Activated T-cell treated with anti-CD3 and anti-CD28 coated beads, Interleukin-2, amount 50 U/mL, for 24 hours (primary cell): ENCODE results near the gene ADO.

Source experiments
- DNase-seq: peaks from one replicate; pipeline ENCODE4 v3.0.0-alpha.2; 2020
- H3K27ac Mint-ChIP-seq: 2 replicates; pipeline ENCODE4 v1.8.0; 2020; ENCODE audit warnings: mild to moderate bottlenecking, mixed read lengths
- H3K27me3 Mint-ChIP-seq: 2 replicates; pipeline ENCODE4 v1.8.0; 2020; ENCODE audit warnings: mixed read lengths
- H3K36me3 Mint-ChIP-seq: 2 replicates; pipeline ENCODE4 v1.8.0; 2020; ENCODE audit warnings: low read depth, mixed read lengths
- H3K4me1 Mint-ChIP-seq: 2 replicates; pipeline ENCODE4 v1.8.0; 2020; ENCODE audit warnings: low read depth, mixed read lengths
- H3K4me3 Mint-ChIP-seq: 2 replicates; pipeline ENCODE4 v1.8.0; 2020; ENCODE audit warnings: mild to moderate bottlenecking, moderate library complexity, mixed read lengths
- H3K9me3 Mint-ChIP-seq: 2 replicates; pipeline ENCODE4 v1.8.0; 2020; ENCODE audit warnings: mixed read lengths

The ADO gene

DNA sequence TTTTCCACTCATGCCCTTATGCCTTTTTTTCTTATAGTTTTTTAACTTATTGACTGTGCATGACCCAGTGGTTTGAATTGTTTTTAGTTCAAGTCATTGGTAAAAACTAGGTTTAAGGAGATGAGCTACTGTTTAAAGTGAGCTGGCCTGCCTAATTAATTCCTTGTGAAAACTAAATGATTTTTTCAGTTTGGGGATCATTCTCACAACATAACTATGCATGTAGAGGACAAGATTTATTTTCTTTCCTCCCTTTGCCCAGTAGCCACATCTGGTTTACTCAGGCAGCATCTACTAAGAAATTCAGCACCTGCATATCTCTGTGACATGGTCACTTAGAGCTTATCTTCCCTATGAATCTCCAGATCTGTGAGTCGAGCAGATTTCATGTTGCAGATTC, 1.7 kb downstream of the ADO start:
- peaks cover 59% of the 10 kb centered on the region for H3K4me1 Mint-ChIP-seq
- no peaks in the 10 kb centered on the region for H3K9me3 Mint-ChIP-seq
- H3K4me3 Mint-ChIP-seq, result peak overlapping the region; percentile 90
- H3K27ac Mint-ChIP-seq, result peak overlapping the region; percentile 92
- H3K27me3 Mint-ChIP-seq, result no peaks in the 10 kb centered on the region
- DNase-seq, result no peak
- peaks cover 64% of the 10 kb centered on the region for H3K36me3 Mint-ChIP-seq

DNA sequence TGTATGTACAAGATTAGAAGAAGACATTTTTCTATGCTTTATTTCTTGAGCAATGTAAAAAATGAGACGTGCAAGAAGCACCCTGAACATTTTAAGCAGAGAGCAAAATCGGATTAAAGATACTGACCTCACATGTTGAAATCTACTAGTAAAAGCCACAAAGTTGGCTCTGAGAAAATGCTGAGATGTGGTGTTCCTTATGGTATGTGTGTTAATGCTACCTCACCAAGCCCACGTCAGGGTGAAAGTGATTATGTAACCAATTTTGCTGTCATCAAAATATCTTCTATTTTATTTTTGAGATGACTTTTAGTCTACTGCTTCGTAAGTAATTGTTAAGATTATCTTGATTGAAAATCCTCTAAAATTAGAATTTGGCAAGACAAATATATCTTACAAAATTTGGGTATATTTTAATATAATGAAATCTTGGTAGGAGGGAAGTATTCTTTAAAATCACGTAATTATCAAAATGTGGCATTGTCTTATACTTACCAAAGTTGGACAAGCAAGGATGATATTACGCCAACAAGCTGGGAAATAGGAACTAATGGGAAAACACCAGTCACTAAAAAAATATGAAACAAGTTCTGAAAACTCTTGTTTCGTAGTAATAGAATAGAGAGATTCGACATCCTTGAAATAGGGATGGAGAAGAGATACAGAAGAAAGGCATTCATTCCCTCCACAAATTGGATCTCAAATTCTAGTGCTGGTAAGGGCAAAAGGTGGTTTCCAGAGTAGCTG, 5.8 kb downstream of the ADO start:
- H3K4me1 Mint-ChIP-seq, result peaks cover 81% of the 10 kb centered on the region
- H3K27ac Mint-ChIP-seq, result peak overlapping the region; percentile 99
- peak overlapping the region; percentile 94 for H3K4me3 Mint-ChIP-seq
- DNase-seq, result no peak
- H3K27me3 Mint-ChIP-seq, result no peaks in the 10 kb centered on the region
- no peaks in the 10 kb centered on the region for H3K9me3 Mint-ChIP-seq
- peaks cover 95% of the 10 kb centered on the region for H3K36me3 Mint-ChIP-seq

DNA sequence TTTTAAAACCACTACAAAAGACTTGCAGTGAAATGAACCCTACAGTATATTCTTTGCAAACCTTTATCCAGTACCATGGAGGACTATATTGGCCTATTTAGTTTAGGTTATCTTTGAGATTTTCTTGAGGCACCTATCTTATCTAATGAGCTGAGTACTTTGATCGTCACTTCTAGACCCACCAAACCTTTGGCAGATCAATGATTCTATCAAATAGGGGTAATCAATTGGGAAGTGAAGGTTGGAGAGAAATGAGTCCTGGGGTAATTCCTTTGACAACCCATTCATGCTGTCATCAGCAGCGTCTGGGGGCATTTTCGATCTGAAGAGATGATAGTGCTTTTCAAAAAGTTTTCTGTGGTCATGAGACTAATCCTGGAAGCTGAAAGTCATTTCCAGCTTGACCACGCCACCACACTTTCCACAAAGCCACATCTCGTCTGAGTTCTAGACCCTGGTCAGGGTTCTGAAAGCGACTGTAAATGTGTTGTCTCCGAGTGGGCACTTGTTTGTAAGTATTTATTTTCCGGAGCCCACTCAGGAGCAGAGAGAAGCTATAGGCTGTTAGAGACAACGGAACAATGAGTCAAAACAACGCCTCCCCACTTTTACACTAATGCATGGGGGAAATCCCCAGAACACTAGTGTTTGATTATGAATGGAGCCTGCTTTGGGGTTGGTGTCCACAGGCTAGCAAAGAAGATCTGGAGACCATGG, 6.8 kb downstream of the ADO start:
- Mint-ChIP-seq H3K4me1 (peaks cover 82% of the 10 kb centered on the region), H3K27ac (peak overlapping the region; percentile 99), H3K27me3 (no peaks in the 10 kb centered on the region), H3K4me3 (peak overlapping the region; percentile 94), H3K9me3 (no peaks in the 10 kb centered on the region), H3K36me3 (peaks cover 96% of the 10 kb centered on the region)
- peak; percentile 81 for DNase-seq

DNA sequence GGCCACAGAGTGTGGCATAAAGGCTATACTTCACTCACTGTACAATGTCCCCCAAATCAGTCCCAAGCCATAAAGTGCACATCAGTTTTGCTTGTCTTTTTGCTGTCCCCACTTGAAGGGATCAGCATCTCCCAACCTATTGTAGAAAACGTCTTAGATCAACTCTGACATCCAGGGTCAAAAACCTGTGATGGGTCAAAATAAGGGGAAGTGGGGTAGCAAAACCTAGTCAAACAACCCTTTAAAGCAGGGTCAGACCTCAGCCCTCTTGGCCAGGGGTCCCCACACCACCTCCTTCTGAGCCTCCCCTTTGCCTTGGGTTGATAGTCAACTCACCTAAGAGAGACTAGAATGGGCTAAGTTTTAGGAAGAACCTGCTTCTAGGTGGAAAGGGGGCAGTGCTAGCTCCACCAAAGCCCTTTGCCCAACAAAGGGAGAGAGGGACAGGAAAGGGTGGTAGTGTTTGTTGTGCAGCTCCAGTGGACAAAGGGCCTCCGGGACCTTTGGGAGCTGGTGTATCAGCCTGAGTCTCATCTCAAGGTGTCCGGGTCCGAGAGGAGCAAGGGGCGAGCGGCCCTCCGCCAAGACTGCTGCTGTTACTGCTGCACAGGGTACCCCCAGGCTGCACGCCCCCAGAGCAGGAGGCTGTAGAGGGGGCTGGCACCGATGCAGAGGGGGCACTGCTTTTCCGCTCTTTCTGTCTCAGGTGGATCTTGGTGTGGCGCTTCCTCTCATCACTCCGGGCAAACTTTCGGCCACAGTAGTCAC, 8.3 kb downstream of the ADO start:
- no peaks in the 10 kb centered on the region for H3K9me3 Mint-ChIP-seq
- H3K27me3 Mint-ChIP-seq, result no peaks in the 10 kb centered on the region
- peaks cover 78% of the 10 kb centered on the region for H3K4me1 Mint-ChIP-seq
- H3K4me3 Mint-ChIP-seq, result peak overlapping the region; percentile 94
- H3K36me3 Mint-ChIP-seq, result peaks cover 90% of the 10 kb centered on the region
- peak; percentile 41 for DNase-seq
- peak overlapping the region; percentile 99 for H3K27ac Mint-ChIP-seq

DNA sequence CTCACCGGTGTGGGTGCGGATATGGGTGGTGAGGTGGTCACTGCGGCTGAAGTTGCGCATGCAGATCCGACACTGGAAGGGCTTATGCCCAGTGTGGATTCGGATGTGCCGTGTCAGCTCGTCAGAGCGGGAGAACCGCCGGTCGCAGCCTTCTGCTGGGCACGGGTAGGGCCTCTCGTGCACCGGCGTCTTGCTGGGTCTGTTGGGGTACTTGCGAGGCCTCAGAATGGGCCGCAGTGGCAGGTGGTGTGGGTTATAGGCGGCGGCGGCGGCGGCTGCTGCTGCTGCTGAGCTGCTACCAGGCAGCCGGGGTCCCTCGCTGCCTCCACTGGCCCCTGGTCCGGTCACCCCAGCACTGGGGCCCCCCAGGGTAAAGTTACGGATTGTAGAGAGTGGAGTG, 8.9 kb downstream of the ADO start:
- Mint-ChIP-seq H3K36me3 (peaks cover 84% of the 10 kb centered on the region), H3K9me3 (no peaks in the 10 kb centered on the region)

DNA sequence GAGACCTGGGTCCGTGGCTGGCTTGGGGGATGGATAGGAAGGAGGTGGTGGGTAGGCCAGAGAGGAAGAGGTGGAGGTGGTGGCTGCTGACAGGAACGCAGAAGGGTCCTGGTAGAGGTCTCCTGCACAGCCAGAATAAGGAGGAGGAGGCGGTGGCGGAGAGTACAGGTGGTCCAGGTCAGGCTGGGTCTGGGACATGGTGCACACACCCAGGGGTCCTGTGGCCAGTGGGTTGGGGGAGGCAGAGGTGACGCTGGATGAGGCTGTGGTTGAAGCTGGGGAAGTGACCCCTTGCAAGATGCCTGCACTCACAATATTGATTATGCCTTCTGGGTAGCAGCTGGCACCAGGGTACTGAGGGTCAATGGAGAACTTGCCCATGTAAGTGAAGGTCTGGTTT, 9.5 kb downstream of the ADO start:
- Mint-ChIP-seq H3K4me3 (peak overlapping the region; percentile 94), H3K27ac (peak overlapping the region; percentile 99), H3K4me1 (peaks cover 74% of the 10 kb centered on the region), H3K27me3 (peaks cover under 1% of the 10 kb centered on the region), H3K9me3 (no peaks in the 10 kb centered on the region), H3K36me3 (peaks cover 78% of the 10 kb centered on the region)
- peak; percentile 40 for DNase-seq

More for the DNA sequence above, 8.9 kb downstream of the ADO start:
- Mint-ChIP-seq H3K4me1 (peaks cover 77% of the 10 kb centered on the region), H3K27ac (peak overlapping the region; percentile 99), H3K4me3 (peak overlapping the region; percentile 94), H3K27me3 (no peaks in the 10 kb centered on the region)
- DNase-seq, result no peak

DNA sequence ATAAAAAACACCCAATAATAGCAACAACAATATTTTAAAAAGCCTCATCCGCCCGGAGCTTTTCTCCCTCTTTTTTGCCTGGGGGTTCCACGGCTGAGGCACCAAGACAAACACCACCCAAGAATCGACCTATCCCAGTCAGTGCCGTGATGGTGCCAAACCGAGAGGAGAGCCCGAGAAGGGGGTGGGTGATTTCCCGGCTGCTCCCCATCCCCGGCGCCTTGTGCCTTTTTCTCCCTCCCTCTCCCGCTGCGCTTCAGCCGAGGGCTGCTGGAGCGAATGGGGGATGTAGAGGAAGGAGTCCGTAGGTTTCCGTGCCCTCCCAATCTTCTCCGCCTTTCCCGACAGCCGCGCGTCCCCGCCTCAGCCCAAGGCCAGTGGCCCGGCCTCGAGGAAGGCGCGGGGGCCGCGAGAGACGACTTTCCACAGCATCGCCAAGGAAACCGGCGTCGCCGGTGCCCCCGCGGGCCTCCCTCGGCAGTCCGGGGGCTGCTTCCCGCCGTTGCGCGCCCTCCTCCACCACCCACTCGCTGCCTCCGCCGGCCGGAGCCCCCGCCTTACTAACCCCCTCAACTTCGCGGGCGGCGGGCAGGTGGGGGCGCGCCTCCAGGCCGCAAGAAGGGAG, 10.3 kb downstream of the ADO start:
- DNase-seq, result peak; percentile 66
- Mint-ChIP-seq H3K27me3 (peaks cover 10% of the 10 kb centered on the region), H3K9me3 (no peaks in the 10 kb centered on the region), H3K4me1 (peaks cover 75% of the 10 kb centered on the region), H3K4me3 (peak overlapping the region; percentile 94), H3K27ac (peak overlapping the region; percentile 99), H3K36me3 (peaks cover 71% of the 10 kb centered on the region)

DNA sequence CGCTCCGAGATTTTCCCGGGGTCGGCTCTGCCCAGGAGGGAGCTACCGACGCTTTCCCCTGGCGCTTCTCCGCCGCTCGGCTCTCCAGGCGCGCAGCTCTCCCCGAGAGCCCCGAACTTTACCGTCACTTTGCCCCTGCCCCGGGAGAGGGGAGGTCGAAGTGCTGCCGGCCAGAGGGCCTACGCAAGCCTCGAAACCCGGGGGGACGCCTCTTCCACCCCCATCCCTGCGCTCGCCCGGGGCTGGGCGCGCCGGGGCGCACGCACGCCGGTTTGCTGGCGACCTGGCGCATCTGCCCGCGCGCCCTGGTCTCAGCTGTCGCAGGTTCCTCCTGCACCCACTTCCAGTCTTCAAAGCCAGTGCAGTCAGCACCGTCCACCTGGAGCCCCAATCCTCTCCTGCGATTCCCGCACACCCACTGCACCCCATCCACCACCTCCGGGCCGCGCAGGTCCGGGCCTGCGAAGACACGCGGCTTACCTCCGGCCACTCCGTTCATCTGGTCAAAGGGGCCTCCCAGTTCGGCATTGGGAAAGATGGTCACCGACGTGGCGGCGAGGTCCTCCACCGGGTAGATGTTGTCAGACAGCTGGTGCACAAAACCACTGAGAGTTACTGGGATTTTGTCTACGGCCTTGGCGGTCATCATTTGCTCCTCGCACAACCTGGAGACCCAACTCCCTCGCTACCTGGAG, 11.0 kb downstream of the ADO start:
- Mint-ChIP-seq H3K36me3 (peaks cover 65% of the 10 kb centered on the region), H3K27ac (peak overlapping the region; percentile 99), H3K27me3 (peaks cover 16% of the 10 kb centered on the region), H3K4me3 (peak overlapping the region; percentile 94), H3K9me3 (no peaks in the 10 kb centered on the region), H3K4me1 (peaks cover 68% of the 10 kb centered on the region)
- peak; percentile 67 for DNase-seq

DNA sequence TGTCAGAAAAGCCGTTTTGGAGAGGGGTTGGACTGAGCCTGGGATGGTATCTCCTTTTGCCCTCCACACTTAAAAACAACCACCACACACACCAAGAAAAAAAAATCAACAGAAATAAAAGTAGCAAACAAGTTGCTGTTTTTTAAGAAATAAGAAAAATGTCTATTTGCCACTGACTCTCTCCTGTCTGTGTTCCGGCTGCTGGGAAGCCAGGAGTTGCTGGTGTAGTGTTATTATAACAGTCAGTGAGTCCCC, 11.5 kb downstream of the ADO start:
- DNase-seq, result no peak
- H3K27me3 Mint-ChIP-seq, result peaks cover 21% of the 10 kb centered on the region
- peak overlapping the region; percentile 94 for H3K4me3 Mint-ChIP-seq

DNA sequence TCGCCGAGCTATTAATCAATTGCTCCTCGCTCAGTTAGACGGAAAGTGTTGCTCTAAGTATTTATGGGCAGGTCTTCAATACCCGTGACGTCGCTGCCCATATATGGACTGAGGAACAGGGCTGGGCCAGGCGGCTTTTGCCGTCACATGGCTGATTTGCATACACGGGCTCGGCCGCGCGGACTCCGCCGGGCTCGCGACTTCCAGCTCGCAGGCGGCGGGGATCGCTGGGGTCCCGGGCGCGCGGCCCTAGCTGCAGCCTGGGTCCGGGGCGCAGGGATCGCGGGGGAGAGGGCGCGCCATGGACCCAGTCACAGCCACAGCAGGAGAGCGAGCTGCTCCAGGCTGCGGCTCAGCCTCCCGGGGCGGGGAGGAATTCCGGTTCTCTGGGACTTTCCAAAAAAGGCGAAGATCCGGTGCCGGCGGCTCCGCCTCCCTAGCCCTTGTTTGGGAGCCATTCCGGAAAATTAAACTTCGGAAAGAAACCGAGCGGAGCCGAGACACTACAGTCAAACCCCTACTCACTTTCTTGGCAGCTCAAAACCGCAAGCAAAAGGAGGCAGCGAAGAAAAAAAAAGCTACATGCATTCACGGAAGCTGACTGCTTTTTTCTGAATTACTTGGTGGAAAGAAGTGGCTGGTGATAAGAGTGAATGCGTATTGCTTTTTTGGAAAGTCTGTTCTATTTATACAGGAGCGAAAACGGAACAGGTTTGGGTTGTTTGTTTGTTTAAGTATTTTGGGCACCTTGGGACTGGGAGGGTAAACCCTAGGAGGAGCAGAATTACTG, 12.0 kb downstream of the ADO start, which contains the start of gene EGR2:
Gene EGR2 (minus strand): TSS at position 36 of the 790 bp plus-strand sequence. CDS start 337 bp downstream, outside the sequence.
- Mint-ChIP-seq H3K4me3 (peak within 1 kb of the TSS; percentile 94), H3K27ac (peak within 1 kb of the TSS; percentile 99), H3K4me1 (peaks cover 58% of the 10 kb centered on the region), H3K36me3 (peaks cover 56% of the 10 kb centered on the region), H3K27me3 (peaks cover 25% of the 10 kb centered on the region), H3K9me3 (no peaks in the 10 kb centered on the region)
- peak; percentile 98 for DNase-seq

More for the DNA sequence above, 11.5 kb downstream of the ADO start:
- Mint-ChIP-seq H3K27ac (peak overlapping the region; percentile 99), H3K4me1 (peaks cover 64% of the 10 kb centered on the region), H3K36me3 (peaks cover 60% of the 10 kb centered on the region), H3K9me3 (no peaks in the 10 kb centered on the region)

DNA sequence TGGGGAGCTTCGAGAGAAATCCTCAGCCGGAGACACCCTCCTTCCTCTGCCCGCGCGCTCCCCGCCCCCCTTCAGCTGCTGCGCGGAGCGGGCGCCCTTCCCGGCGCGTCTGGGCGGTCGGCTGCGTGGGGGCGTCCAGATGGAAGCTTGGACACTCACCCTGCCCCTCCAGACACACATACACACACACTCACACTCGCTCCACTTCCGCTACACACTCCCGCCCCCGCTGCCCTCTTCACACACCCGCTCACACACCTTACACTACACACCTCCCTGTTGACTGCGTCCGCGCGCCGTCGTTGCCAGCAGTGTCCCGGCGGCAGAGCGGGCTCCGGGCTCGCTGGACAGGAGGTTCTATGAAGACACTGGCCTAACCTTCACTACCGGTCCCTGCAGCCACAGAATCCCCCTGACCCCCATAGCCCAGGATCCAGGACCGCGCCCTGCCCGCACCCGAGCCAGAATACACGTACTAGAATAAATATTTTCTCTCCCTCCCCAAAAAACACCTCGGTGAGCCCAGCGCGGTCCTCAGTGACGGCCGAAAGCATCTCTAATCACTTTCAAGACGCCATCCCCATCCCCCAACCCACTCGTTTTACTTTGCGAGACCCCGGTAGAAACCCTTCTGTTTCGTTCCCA, 12.7 kb downstream of the ADO start:
- peak overlapping the region; percentile 94 for H3K4me3 Mint-ChIP-seq
- H3K27ac Mint-ChIP-seq, result peak overlapping the region; percentile 99
- DNase-seq, result peak; percentile 82
- peaks cover 25% of the 10 kb centered on the region for H3K27me3 Mint-ChIP-seq
- H3K9me3 Mint-ChIP-seq, result no peaks in the 10 kb centered on the region
- H3K4me1 Mint-ChIP-seq, result peaks cover 51% of the 10 kb centered on the region
- peaks cover 49% of the 10 kb centered on the region for H3K36me3 Mint-ChIP-seq

DNA sequence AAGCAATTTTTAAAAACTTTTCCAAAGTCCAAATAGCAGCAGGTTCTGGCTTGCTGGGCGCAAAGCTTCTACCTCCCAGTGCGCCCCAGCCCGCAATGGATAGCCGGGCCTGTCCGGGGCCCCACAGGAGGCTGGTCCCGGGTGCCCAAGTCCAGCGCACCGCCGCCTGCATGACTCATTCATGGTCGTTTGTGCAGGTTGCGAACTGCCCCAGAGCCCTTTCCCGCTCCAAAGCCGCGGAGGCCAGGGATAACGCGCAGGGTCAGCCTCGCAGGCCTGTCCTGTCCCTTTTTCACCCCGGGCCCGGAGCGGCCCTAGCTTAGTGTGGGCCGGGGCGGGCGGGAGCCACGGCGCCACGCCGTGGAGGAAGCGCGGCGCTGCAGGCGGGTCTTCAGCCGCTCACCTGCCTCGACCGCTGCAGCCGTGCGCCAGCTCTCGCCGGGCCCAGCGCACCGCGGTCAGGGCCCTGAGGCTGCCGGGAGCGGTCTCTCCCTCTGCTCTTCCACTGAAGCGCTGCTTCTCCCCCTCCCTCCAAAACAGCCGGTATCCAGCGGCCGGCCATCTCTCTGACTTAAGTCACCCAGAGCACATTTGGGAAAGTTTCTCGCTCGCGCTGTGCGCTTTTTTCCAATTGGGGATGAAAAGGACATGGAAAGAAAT, 13.4 kb downstream of the ADO start:
- peaks cover 42% of the 10 kb centered on the region for H3K36me3 Mint-ChIP-seq
- peak overlapping the region; percentile 94 for H3K4me3 Mint-ChIP-seq
- peak overlapping the region; percentile 99 for H3K27ac Mint-ChIP-seq
- H3K9me3 Mint-ChIP-seq, result no peaks in the 10 kb centered on the region
- peaks cover 28% of the 10 kb centered on the region for H3K27me3 Mint-ChIP-seq
- H3K4me1 Mint-ChIP-seq, result peaks cover 45% of the 10 kb centered on the region
- peak; percentile 87 for DNase-seq
